Left forelimb (tissue), 1 donor: ENCODE results near the gene SIPA1.

ENCODE experiments used
- DNase-seq: peaks from one replicate; pipeline ENCODE4 v3.0.0-alpha.2; 2018; ENCODE audit warnings: low spot score

The SIPA1 gene, protein sequence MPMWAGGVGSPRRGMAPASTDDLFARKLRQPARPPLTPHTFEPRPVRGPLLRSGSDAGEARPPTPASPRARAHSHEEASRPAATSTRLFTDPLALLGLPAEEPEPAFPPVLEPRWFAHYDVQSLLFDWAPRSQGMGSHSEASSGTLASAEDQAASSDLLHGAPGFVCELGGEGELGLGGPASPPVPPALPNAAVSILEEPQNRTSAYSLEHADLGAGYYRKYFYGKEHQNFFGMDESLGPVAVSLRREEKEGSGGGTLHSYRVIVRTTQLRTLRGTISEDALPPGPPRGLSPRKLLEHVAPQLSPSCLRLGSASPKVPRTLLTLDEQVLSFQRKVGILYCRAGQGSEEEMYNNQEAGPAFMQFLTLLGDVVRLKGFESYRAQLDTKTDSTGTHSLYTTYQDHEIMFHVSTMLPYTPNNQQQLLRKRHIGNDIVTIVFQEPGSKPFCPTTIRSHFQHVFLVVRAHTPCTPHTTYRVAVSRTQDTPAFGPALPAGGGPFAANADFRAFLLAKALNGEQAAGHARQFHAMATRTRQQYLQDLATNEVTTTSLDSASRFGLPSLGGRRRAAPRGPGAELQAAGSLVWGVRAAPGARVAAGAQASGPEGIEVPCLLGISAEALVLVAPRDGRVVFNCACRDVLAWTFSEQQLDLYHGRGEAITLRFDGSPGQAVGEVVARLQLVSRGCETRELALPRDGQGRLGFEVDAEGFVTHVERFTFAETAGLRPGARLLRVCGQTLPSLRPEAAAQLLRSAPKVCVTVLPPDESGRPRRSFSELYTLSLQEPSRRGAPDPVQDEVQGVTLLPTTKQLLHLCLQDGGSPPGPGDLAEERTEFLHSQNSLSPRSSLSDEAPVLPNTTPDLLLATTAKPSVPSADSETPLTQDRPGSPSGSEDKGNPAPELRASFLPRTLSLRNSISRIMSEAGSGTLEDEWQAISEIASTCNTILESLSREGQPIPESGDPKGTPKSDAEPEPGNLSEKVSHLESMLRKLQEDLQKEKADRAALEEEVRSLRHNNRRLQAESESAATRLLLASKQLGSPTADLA

DNA sequence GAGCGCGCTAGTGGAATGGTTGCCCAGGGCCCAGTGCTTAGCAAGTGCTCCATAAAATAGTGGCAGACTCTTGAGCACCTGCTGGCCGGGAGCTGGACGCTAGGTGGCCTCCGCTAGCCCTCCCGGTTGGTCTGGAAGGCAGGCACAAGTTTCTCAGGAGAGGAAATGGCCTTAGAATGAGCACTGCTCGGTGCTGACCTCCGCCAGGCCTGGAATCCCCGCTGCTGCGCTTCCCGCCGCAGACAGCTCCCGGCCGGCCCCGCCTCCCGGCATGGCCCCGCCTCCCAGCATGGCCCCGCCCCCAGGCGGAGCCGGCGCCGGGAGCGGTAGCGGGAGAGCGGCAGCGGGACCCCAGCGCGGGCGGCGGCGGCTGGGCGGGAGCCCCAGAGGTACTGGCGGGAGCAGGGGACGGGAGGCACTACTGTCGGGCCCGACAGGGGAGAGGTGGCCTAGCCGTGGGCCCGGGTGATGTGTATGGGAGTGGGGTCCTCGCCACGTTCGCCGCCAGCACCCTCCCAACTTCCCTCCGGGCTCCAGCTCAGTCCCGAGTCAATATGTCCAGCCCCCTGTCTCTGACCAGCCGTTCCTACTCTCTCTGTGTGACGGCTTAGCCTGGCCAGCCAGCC is at the start of gene SIPA1:
SIPA1 (plus strand) TSS at position 308 of the 626 bp plus-strand sequence. CDS start 2,821 bp downstream, outside the sequence.
- DNase-seq, result peak; percentile 88

DNA sequence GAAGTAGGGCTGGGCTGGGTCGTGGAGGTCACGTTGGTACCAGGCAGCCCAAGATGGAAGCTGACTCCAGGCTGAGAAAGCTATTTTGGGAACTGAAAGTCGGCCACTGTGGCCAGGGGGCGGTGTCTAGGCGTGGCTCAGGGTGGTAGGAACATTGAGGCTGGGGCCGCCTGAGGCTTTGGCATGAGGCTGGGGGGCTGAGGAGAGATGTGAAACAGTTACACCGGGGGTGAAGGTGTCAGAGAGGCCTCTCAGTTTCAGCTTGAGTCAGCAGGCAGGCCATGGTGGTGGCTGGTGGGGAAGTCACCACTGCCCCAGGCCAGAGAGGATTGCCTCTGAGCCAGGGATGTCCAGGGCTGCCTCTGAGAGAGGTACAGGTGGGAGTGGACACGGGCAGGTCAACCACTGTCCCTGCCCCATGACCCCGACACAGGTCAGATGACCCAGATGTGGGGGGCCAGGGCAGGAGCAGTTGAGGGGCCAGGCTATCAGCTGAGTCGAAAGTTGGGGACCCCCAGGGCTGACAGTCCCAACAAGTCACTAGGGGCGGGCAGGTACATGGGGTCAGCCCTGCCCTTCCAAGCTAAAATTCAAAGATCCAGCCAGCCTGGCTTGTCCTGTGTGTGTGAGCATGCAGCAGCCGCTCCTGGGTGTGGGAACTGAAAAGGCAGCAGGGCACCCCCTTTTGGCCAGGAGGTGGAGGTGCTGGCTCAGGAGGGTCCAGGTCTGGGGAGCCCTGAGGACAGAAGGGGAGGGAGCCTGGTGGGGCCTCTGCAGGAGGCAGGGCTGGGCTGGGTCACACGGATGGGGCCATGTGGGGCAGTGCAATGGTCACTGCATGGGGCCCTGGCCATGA is 49.5 kb upstream of the SIPA1 start:
- no peak for DNase-seq

DNA sequence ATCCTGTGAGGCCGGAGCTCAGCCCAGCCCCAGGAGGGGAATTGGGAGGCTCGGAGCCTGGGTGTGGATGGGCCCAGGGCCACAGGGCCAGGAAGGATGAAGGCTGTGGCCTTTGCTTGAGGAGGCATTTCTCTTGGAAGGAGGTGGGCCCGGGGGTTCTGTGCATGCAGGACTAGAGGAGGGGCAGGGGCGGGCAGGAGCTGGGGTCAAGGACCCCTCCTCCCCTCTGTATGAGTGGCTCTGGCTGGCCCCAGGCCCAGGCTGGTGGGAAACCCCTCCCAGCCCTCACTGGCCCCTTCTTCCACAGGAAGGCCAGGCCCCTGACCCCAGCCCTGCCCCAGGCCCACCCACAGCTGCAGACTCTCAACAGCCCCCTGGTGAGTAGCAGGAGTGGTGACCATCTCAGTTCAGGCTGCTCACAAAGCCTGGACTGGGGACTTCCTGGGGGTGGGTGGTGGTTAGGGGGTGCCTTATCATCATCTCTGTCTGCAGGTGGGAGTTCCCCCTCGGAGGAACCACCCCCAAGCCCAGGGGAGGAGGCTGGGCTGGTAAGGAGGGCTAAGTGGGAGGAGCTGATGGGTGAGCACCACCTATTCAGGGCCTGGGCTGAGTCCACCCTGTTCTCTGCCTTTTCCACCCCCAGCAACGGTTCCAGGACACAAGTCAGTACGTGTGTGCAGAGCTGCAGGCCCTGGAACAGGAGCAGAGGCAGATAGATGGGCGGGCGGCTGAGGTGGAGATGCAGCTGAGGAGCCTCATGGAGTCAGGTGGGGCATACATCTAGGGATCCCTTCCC is 48.3 kb upstream of the SIPA1 start:
- DNase-seq, result no peak

DNA sequence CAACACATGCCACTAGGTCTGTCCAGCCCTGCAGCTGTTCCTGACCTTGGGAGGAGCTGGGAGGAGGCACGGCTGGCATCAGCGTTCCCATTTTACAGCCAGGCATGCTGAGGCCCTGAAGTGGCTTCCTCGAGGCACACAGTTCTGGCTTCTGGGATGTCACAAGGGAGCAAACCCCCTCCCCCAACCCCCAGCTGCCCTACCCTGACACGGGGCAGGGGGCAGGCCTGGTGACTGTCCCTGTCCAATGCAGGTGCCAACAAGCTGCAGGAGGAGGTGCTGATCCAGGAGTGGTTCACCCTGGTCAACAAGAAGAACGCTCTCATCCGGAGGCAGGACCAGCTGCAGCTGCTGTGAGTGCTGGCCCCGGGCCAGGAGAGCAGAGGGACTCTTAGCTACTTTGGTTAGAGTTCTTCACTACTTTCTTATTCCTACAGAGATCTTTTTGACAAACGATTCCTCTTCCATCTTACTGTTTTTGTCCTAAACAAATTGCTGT is 47.6 kb upstream of the SIPA1 start:
- peak; percentile 87 for DNase-seq

DNA sequence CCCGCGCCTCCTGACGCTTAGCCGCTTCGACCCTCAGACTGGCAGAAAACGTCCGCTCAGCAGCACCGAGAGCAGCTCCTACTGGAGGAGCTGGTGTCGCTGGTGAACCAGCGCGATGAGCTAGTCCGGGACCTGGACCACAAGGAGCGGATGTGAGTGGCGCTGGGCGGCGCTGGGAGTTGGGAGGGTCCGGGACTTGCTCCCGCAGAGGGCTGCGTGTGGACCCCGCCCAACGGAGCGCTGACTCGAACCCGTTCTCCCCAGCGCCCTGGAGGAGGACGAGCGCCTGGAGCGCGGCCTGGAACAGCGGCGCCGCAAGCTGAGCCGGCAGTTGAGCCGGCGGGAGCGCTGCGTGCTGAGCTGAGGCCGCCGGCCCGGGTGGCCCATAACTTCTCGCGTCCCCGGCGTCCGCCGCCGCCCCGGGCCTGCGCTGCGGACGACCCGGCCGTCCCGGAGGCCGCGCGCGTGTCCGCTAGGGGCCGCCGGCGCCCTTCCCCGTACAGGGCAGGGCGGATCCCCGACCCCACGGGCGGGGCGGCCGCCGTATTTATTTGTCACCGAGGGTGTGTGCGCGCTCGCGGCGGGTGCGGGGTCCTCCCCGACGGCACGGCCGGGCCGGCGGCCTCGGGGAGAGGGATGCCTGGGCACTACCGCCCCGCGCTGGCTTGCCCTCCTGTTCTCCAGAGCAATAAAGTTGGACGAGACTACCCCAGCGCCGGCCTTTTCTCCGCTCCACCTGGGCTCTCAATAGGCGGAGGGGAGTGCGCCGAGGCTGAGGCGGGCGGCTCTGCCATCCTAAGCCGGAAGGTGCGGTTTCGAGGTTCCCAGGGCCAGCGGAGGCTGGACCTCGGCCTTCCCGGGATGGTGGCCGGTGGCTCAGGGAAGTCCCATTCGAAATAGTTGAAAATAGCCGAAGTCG is 45.7 kb upstream of the SIPA1 start:
- DNase-seq, result no peak

DNA sequence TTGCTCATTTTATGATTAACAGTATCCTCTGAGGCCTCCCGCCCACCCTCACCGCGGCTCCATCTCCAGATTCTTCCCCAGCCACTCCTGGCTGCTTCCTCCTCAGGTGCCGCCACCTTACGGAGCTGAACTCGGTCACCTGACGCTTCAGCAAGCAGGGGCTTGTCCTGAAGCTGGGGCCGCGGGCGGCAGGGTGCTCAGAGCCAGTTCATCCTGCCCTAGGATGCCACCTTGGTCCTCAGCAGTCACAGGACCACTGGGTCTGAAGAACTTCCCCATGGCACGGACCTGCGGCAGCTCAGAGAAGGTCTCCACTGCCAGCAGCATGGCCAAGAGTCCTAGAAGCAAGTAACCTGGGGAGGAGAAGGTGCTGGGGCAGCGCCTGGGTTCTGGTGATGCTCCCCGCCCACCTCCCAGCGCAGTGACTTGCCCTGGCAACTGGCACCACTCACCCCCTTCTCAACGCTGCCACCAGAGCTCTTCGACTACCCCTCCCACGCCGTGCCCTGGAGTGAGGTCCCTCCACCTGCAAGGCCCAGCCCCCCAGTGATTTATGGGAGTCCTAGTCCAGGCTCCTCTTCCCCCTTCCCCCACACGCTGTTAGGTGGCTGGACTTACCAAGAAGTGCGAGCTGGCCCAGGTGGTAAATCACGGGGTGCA is 44.9 kb upstream of the SIPA1 start:
- no peak for DNase-seq

DNA sequence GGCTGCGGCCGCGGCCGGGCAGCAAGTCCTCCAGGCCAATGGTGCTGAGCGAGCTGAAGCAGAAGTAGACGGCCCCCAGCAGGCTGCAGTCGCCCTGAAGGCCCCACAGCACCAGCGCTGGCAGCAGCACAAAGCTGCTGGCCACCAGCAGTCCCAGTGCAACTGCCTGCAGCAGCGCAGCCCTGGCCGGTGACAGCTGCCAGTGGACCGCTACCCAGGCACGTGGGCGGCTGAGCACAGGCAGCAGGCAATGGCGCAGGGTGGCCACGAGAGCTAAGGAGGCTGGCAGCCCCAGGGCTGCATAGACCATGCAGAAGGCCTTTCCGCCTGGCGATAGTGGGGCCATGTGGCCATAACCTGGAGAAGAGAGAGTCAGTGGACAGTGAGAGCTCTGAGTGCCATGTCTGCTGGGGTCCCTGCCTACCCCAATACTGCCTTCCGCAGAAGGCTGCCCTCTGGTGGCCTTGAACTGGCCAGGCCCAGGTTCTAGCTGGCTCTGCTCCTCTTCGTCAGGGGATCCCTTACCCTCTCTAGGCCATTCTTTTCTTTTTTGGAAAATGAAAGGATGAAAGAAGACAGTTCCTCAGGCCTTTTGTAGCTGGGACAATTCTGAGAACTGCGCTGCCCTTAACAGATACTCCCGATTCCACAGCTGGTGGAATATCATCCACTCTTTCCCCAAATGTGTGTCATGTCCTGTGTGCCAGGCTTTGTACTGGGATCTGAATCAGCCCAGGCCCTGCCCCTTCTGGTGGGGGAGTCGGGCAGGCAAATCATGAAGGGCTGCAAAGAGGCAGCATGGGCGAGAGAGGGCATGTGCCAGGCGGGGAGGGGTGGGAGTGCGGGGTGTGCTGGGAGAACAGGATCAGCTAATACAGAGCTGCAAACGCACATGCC is 44.1 kb upstream of the SIPA1 start:
- no peak for DNase-seq

DNA sequence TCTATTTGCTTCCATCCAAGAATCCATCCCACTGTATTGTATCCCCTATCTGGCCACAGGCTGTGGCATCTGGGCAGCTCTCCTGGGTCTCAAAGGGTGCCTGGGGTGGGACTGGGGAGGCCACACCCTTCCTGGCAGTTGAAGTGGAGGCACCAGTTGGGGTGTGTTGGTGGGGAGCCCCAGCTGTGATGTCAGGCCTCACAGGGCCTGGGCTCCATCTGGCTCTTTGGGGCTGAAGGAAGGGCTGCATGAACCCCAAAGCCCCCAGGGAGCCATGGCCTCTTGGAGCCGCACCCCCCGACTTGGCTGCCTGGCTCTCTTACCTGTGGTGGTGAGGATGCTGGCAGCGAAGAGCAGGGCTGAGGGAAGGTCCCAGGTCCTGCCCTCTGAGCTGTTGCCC is 42.8 kb upstream of the SIPA1 start:
- no peak for DNase-seq

DNA sequence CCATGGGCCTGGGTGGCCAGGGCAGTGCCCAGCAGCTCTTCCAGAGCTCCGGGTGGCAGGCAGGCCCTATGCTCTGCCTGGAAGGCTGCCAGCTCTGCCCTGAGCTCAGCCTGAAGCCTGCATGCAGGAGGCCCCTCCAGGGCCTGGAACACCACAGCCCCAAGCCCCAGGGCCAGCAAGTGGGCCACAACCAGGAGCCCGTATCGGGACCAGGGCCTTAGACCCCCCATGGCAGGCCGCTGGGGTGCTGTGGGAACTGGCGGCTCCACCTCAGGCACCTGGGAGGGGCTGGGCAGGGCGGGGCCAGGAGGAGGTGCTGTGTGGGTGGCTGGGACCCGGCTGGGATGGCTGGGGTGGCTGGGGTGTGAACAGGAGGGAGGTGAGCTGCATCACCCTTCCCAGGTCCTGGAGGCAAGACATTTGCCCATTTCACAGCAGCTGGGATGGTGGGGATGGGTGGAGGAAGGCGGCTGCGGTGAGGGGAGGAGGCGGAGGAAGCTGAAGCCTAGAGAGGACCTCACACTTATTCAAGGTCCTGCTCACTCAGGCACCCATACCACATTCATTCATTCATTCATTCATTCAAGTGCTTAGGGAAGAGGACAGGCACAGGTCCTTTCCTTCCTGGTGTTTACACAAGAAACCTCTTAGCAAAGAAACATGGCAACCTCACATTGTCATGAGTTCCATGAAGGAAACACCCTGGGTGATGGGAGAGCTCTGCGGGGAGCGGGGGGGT is 42.2 kb upstream of the SIPA1 start, which contains the start of gene KCNK7:
KCNK7 (minus strand) TSS at position 258 of the 739 bp plus-strand sequence; CDS start at position 230, 28 bp downstream.
- no peak for DNase-seq

DNA sequence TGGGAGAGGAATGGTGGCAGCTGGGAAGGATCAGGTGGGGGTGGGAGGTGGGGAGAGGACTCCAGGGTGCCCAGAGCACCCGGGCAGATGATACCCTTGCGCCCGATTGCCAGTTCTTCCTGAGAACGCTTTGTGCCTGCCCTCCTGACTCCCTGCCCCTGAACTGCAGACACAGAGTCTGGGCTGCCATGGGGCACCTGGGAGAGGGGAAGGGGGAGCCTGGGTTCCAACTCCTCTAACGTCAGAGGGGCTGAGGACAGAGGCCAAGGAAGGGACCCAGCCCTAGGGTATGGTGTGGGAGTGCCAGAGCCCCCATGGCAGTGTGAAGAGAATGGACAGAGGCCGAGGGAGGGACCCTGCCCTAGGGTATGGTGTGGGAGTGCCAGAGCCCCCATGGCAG is 41.4 kb upstream of the SIPA1 start:
- DNase-seq, result no peak

DNA sequence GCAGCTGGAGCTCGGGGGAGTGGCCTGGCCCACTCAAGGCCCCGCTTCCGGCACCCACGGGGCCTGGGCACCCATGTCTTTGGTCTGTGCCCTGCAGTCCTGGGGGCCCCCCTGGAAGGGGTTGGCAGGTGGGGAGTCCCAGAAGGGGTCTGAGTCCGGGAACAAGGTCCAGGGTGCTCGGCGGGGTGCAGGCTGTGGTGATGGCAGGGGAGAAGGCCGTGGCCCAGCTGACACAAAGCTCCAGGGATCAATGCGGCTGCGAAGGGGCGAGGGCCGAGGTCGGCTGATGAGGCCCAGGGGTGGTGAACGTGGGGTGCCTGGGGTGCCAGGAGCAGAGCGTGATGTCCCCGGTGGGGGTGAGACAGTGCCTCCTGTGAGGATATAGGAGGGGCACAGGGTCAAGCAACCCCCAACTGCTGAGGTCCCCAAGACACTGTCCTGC is 39.6 kb upstream of the SIPA1 start:
- no peak for DNase-seq

DNA sequence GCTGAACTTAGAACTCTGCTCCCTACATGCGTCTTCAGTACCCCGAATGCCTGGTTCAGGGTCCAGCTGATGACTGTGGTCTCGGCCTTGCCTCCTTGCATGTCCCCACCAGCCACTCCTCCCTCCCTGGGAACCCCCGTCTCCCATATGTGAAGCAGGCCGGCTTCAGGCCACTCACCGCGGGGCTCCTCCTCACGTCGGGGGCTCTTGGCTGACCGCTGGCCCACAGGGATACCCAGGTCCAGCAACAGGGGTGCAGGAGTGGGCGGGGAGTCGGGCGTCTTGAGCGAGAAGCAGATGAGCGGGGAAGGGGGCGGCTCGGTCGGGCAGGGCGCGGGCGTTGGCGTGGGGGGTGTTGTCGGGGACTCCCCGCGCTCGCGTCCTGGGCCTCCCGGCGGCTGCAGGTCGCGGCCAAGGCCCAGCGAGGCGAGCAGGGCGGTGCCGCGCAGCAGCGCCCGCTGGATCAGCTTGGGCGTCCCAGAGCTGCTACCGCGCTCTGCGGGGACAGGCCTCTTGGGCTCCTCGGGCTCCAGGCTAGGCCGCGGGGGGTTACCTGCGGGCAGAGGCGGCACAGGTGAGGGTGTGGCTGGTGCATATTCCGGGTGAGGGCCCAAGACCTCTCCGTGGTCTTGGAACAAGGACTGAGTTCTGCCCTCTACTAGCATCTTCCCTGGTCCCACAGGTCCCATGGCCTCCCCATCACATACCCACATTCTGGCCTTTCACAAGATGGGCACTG is 38.5 kb upstream of the SIPA1 start:
- no peak for DNase-seq

DNA sequence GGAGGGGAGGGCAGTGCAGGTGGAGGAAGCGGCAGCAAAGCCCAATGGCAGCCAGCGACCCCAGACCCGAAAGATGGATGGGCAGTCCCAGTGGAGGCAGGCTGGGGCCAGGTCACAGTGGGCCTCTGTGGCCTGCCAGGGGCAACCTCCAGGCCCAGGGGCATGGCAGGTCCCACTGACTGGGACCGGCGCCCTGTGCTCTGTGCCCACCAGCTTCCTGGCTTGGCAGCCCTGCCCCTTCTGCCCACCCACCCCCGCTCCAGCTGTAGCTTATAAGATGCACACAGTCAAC is 38.0 kb upstream of the SIPA1 start:
- DNase-seq, result no peak

DNA sequence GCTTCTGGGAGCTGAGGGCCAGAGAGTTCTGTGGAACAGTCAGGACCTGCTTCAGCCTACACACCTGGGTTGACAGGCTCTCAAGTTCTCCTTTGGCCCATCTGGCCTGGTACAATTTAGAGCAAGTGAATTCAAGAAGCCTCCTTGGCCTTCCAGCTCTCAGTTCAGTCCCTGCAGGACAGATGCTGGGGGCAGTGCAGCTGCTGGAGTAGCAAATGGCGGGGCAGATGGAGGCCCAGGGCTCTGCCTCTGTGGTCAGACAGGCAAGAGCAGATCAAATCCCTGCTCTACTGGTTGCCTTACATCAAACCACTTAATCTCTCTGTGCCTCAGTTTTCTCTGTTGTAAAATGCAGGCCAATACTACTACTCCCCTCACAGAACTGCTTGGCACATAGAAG is 33.6 kb upstream of the SIPA1 start:
- DNase-seq, result no peak

DNA sequence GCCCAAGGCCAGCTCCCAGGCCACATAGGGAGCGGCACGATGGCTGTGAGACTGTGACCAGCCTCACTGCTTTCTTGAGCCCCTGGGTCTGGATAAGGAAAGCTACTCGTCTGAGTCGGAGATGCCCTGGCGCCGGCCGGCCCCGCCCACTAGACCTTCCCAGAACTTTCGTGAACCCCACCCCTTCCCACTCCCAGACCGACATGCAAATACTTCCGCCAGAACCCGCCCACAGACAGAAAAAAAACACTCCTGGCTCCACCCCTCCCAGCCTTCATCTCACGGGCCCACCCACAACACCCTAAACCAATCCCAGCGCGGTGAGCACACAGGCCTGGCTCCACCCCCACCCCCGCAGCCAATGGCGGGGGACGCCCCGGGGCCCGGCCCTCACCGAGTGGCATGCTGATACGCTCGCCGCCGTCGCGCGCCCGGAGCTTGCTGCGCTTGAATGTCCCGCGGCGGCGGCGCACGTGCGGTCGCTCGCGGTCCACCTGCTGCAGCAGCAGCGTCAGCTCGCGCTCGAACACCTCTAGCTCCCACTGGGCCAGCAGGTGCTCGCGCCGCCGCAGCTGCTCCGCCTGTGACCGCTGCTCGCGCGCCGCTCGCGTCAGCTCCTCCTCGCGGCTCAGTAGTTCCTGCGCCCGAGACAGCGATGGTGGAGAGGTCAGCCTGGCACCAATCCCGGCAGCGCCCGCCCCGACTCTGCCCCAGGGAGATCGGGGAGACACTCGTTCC is 30.9 kb upstream of the SIPA1 start:
- peak; percentile 95 for DNase-seq
